IPS-18c (cell line): Measurements from ENCODE around the gene TSPAN3.

ENCODE experiments used
- H3K4me3 ChIP-seq: 2 replicates; pipeline ENCODE4 v1.7.0; 2013; ENCODE audit warnings: low read depth, mild to moderate bottlenecking, low read length, moderate library complexity; ENCODE audit not compliant: insufficient read depth
- H3K9me3 ChIP-seq: one replicate; pipeline ENCODE4 v1.6.1; 2013; ENCODE audit warnings: mild to moderate bottlenecking, low read length, moderate library complexity; ENCODE audit not compliant: control insufficient read depth, insufficient read depth

TSPAN3 gene

GRCh38 chr15:77010857-77011256 is 60.1 kb downstream of the TSPAN3 start:
- Histone ChIP-seq H3K9me3 (no peaks in the 10 kb centered on the region), H3K4me3 (no peak overlapping the region)

GRCh38 chr15:77010312-77010686 is 60.6 kb downstream of the TSPAN3 start:
- H3K4me3 ChIP-seq, result no peak overlapping the region
- H3K9me3 ChIP-seq, result no peaks in the 10 kb centered on the region

GRCh38 chr15:77009646-77010311 is 61.1 kb downstream of the TSPAN3 start:
- no peak overlapping the region for H3K4me3 ChIP-seq
- H3K9me3 ChIP-seq, result no peaks in the 10 kb centered on the region

GRCh38 chr15:77009176-77009575 is 61.7 kb downstream of the TSPAN3 start:
- H3K4me3 ChIP-seq, result no peak overlapping the region
- H3K9me3 ChIP-seq, result no peaks in the 10 kb centered on the region

- no peaks in the 10 kb centered on the region for H3K9me3 ChIP-seq
- H3K4me3 ChIP-seq, result no peak overlapping the region
These were observed 66.7 kb downstream of the TSPAN3 start for GRCh38 chr15:77004189-77004588.

GRCh38 chr15:77002954-77003912 is 67.7 kb downstream of the TSPAN3 start:
- H3K9me3 ChIP-seq, result no peaks in the 10 kb centered on the region
- no peak overlapping the region for H3K4me3 ChIP-seq

- no peak overlapping the region for H3K4me3 ChIP-seq
- no peaks in the 10 kb centered on the region for H3K9me3 ChIP-seq
These were observed 68.5 kb downstream of the TSPAN3 start for GRCh38 chr15:77002436-77002835.

- no peaks in the 10 kb centered on the region for H3K9me3 ChIP-seq
- H3K4me3 ChIP-seq, result no peak overlapping the region
These were observed 68.9 kb downstream of the TSPAN3 start for GRCh38 chr15:77001966-77002365.

- H3K4me3 ChIP-seq, result no peak overlapping the region
- H3K9me3 ChIP-seq, result no peaks in the 10 kb centered on the region
These were observed 69.6 kb downstream of the TSPAN3 start for GRCh38 chr15:77001351-77001750.

GRCh38 chr15:76999996-77000395 is 70.9 kb downstream of the TSPAN3 start:
- H3K9me3 ChIP-seq, result no peaks in the 10 kb centered on the region
- H3K4me3 ChIP-seq, result no peak overlapping the region

GRCh38 chr15:76998663-76999285 is 72.1 kb downstream of the TSPAN3 start:
- H3K9me3 ChIP-seq, result no peaks in the 10 kb centered on the region
- H3K4me3 ChIP-seq, result no peak overlapping the region

GRCh38 chr15:76996526-76997401 is 74.1 kb downstream of the TSPAN3 start:
- Histone ChIP-seq H3K9me3 (no peaks in the 10 kb centered on the region), H3K4me3 (no peak overlapping the region)

- no peaks in the 10 kb centered on the region for H3K9me3 ChIP-seq
- H3K4me3 ChIP-seq, result no peak overlapping the region
These were observed 74.8 kb downstream of the TSPAN3 start for GRCh38 chr15:76996076-76996525.

GRCh38 chr15:76994971-76995945 is 75.7 kb downstream of the TSPAN3 start, which contains the start of gene PSTPIP1:
Gene PSTPIP1, plus strand, starts transcription at chr15:76995126. Its CDS starts 448 bp downstream, at chr15:76995574.
- H3K4me3 ChIP-seq, result no peak within 1 kb of the TSS

GRCh38 chr15:76994496-76994895 is 76.4 kb downstream of the TSPAN3 start:
- Histone ChIP-seq H3K9me3 (no peaks in the 10 kb centered on the region), H3K4me3 (no peak overlapping the region)

More at GRCh38 chr15:76994971-76995945, 75.7 kb downstream of the TSPAN3 start, which contains the start of gene PSTPIP1:
- H3K9me3 ChIP-seq, result no peaks in the 10 kb centered on the region

GRCh38 chr15:76994001-76994400 is 76.9 kb downstream of the TSPAN3 start:
- Histone ChIP-seq H3K4me3 (no peak overlapping the region), H3K9me3 (no peaks in the 10 kb centered on the region)
